ENCODE measurements around the gene ZNF780B. TPM values are rescaled to one million over a fixed set of nuclear protein-coding genes. Genes with fewer than 3 reads are reported as not detected.
A peak's percentile ranks its signal among the peaks of the same experiment; 100 is the strongest.

ZNF780B gene
- 10 to 100 TPM; 27.4 to 30.3 TPM for total RNA-seq

- ChIA-PET CTCF (interaction anchor here (1.0 to 1.8 kb wide), 3 partner anchors 10 to 86 kb away, joined by 3 to 9 read pairs (median 3); partner anchors contain the start of gene PSMC4), POLR2A (interaction anchor here (0.6 to 1.6 kb wide), 2 partner anchors 35 to 127 kb away, joined by 4 to 12 read pairs; partner anchors contain the start of gene ZNF780A)
- H3K9me3 Mint-ChIP-seq (ENCODE audit: insufficient read depth), result peaks cover 19% of the 10 kb centered on the region
- DNase-seq (peak; percentile 85), ATAC-seq (peak; percentile 95)
- H3K4me1 Mint-ChIP-seq (ENCODE audit: low read depth), result peaks cover 38% of the 10 kb centered on the region
- H3K27me3 Mint-ChIP-seq (ENCODE audit: low read depth), result peaks cover 5% of the 10 kb centered on the region
- H3K27ac Mint-ChIP-seq, result peak within 1 kb of the TSS; percentile 99
- H3K4me3 Mint-ChIP-seq, result peak within 1 kb of the TSS; percentile 98
- peaks cover 36% of the 10 kb centered on the region for H3K36me3 Mint-ChIP-seq (ENCODE audit: low read depth)
These were observed at the start of gene ZNF780B for GRCh38 chr19:40055832-40056504. ZNF780B (minus strand) TSS chr19:40056231; CDS start chr19:40050332, 5,899 bp downstream.

DNA sequence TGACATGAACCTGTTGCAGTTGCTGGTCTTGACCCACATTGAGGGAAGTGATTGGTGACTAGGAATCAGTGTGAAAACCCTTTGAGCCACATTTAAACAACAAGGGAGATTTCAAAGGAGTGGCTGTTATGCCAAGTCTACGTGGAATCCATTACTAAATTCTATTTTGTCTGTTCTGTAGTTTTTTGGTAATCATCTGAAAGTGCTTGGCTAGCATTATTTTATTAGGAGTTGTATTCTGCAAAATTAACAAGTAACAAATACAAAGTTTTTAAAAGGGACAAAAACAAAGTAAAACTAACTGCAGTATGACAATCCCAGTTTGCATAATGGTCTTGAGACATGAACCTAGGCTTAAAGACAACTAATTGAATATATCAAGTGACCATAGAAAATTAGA is 48.7 kb upstream of the ZNF780B start:
- Mint-ChIP-seq H3K4me1 (ENCODE audit: low read depth) (no peaks in the 10 kb centered on the region), H3K27me3 (ENCODE audit: low read depth) (no peaks in the 10 kb centered on the region), H3K9me3 (ENCODE audit: insufficient read depth) (no peaks in the 10 kb centered on the region), H3K36me3 (ENCODE audit: low read depth) (no peaks in the 10 kb centered on the region), H3K4me3 (no peak overlapping the region), H3K27ac (no peak overlapping the region)
- ChIA-PET CTCF (no interaction called here), POLR2A (no interaction called here)
- ATAC-seq (no peak), DNase-seq (no peak)

- ChIA-PET POLR2A (no interaction called here), CTCF (no interaction called here)
These were observed 47.6 kb upstream of the ZNF780B start for GRCh38 chr19:40103600-40103999.

GRCh38 chr19:40101813-40102212 is 45.8 kb upstream of the ZNF780B start:
- Mint-ChIP-seq H3K4me1 (ENCODE audit: low read depth) (no peaks in the 10 kb centered on the region), H3K9me3 (ENCODE audit: insufficient read depth) (no peaks in the 10 kb centered on the region), H3K4me3 (no peak overlapping the region), H3K27ac (no peak overlapping the region), H3K36me3 (ENCODE audit: low read depth) (no peaks in the 10 kb centered on the region), H3K27me3 (ENCODE audit: low read depth) (peaks cover 10% of the 10 kb centered on the region)
- DNase-seq (no peak), ATAC-seq (no peak)
- ChIA-PET POLR2A (no interaction called here), CTCF (no interaction called here)

More at GRCh38 chr19:40103600-40103999, 47.6 kb upstream of the ZNF780B start:
- Mint-ChIP-seq H3K27me3 (ENCODE audit: low read depth) (peaks cover 5% of the 10 kb centered on the region), H3K4me3 (no peak overlapping the region), H3K36me3 (ENCODE audit: low read depth) (no peaks in the 10 kb centered on the region), H3K4me1 (ENCODE audit: low read depth) (no peaks in the 10 kb centered on the region), H3K9me3 (ENCODE audit: insufficient read depth) (no peaks in the 10 kb centered on the region), H3K27ac (no peak overlapping the region)
- ATAC-seq, result no peak
- DNase-seq, result no peak

- peaks cover 19% of the 10 kb centered on the region for H3K27me3 Mint-ChIP-seq (ENCODE audit: low read depth)
- no peak for ATAC-seq
- H3K27ac Mint-ChIP-seq, result no peak overlapping the region
- no peak for DNase-seq
- CTCF ChIA-PET, result interaction anchor here (0.9 kb wide), 1 partner anchor 72 kb away, joined by 3 read pairs; no protein-coding TSS in a partner anchor
- H3K4me3 Mint-ChIP-seq, result no peak overlapping the region
- H3K36me3 Mint-ChIP-seq (ENCODE audit: low read depth), result peaks cover 21% of the 10 kb centered on the region
- peaks cover 28% of the 10 kb centered on the region for H3K4me1 Mint-ChIP-seq (ENCODE audit: low read depth)
- POLR2A ChIA-PET, result no interaction called here
- peaks cover 5% of the 10 kb centered on the region for H3K9me3 Mint-ChIP-seq (ENCODE audit: insufficient read depth)
These were observed 37.4 kb upstream of the ZNF780B start for GRCh38 chr19:40093416-40093815.

GRCh38 chr19:40091205-40092129 is 35.4 kb upstream of the ZNF780B start:
- ChIA-PET CTCF (interaction anchor here (1.2 to 1.9 kb wide), 5 partner anchors 48 to 247 kb away, joined by 3 to 7 read pairs (median 5); partner anchors contain the start of genes PSMC4 and ZNF546), POLR2A (interaction anchor here (0.6 to 2.4 kb wide), 7 partner anchors 26 to 140 kb away, joined by 3 to 12 read pairs (median 4); partner anchors contain the start of genes PSMC4, ZNF546 and ZNF780B)
- no peak for DNase-seq
- Mint-ChIP-seq H3K4me3 (peak overlapping the region; percentile 100), H3K4me1 (ENCODE audit: low read depth) (peaks cover 35% of the 10 kb centered on the region), H3K36me3 (ENCODE audit: low read depth) (peaks cover 30% of the 10 kb centered on the region), H3K27me3 (ENCODE audit: low read depth) (peaks cover 15% of the 10 kb centered on the region), H3K9me3 (ENCODE audit: insufficient read depth) (peaks cover 5% of the 10 kb centered on the region), H3K27ac (peak overlapping the region; percentile 100)
- no peak for ATAC-seq

DNA sequence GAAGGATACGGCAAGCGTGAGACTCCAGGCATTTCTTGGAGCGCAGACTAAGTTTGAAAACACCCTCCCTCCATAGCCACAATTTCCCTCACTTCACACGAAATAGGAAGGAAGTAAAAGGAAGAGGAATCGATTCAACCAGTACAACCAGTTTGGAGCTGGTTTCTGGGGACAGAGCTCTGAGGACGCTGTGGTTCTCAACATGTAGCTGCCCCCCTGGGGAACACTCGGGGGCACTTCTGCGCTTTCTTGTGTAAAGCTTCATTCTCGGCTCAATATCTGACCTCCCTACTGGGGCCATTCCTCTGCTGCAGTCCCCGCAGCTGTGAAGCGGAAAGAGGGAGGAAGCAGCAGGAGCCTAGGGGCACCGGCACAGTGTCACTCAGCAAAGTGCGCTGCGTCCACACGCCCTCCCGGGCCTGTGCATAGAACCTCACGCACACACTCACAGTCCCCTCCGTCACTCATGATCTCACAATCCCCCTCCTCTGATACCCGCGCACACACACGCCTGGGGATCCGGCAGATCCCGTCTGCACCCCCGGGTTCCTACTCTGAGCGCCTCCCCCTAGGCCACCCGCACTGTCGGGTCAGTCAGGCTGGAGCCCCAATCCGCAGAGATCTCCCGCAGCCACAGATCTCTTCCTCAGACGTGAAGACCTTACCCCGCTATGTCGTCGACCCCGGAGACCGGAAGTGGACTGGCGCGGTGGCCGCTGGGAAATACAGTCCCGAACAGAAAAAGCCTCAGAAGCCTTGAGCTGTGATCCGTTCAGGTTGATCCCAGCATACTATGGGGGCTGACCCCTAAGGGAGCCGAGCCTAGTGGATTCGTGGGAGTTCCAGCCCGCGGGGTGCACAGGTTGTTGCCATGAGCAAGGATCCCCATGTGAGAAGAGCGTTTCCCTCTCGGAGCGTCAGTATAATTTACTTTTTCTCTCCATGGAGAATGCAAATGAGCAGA is 34.5 kb upstream of the ZNF780B start, which contains the start of gene ZNF780A:
ZNF780A (minus strand) TSS at position 703 of the 964 bp plus-strand sequence. CDS start 6,190 bp downstream, outside the sequence.
- ATAC-seq (peak; percentile 93), DNase-seq (peak; percentile 84)
- Mint-ChIP-seq H3K9me3 (ENCODE audit: insufficient read depth) (peaks cover 5% of the 10 kb centered on the region), H3K27ac (peak within 1 kb of the TSS; percentile 100), H3K27me3 (ENCODE audit: low read depth) (peaks cover 11% of the 10 kb centered on the region), H3K36me3 (ENCODE audit: low read depth) (peaks cover 30% of the 10 kb centered on the region), H3K4me3 (peak within 1 kb of the TSS; percentile 100), H3K4me1 (ENCODE audit: low read depth) (peaks cover 35% of the 10 kb centered on the region)
- CTCF ChIA-PET, result interaction anchor here (1.0 to 1.9 kb wide), 9 partner anchors 10 to 298 kb away, joined by 3 to 7 read pairs (median 4); partner anchors contain the start of genes PSMC4, ZNF546 and ZNF780B
- POLR2A ChIA-PET, result interaction anchor here (0.6 to 2.4 kb wide), 9 partner anchors 12 to 139 kb away, joined by 3 to 12 read pairs (median 4); partner anchors contain the start of genes PSMC4, ZNF546 and ZNF780B

DNA sequence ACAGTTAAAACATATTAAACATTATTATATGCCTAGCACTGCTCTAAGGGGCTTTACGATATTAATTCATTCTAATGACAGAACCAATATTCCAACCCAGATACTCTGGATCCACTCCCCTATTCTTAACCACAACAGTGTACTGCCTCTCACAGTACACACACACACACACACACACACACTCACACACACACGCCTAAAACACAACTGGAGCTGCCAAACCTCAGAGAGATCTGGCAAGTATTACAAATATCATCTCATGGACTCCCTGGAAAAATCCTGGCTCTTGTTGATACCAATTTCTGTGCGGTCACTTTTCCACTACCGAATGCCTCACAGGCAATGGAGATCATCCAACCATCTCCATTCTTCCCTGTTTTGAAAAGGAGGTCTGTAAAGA is 33.4 kb upstream of the ZNF780B start:
- DNase-seq (no peak), ATAC-seq (no peak)
- CTCF ChIA-PET, result interaction anchor here (1.0 to 1.2 kb wide), 4 partner anchors 9 to 297 kb away, joined by 3 to 5 read pairs (median 4); partner anchors contain the start of genes PSMC4 and ZNF780B
- H3K36me3 Mint-ChIP-seq (ENCODE audit: low read depth), result peaks cover 36% of the 10 kb centered on the region
- H3K9me3 Mint-ChIP-seq (ENCODE audit: insufficient read depth), result peaks cover 5% of the 10 kb centered on the region
- peak overlapping the region; percentile 100 for H3K27ac Mint-ChIP-seq
- H3K27me3 Mint-ChIP-seq (ENCODE audit: low read depth), result peaks cover 4% of the 10 kb centered on the region
- H3K4me3 Mint-ChIP-seq, result peak overlapping the region; percentile 100
- H3K4me1 Mint-ChIP-seq (ENCODE audit: low read depth), result peaks cover 35% of the 10 kb centered on the region
- POLR2A ChIA-PET, result interaction anchor here (0.7 to 2.4 kb wide), 3 partner anchors 11 to 119 kb away, joined by 3 to 12 read pairs (median 5); partner anchors contain the start of genes PSMC4 and ZNF546

- DNase-seq (no peak), ATAC-seq (no peak)
- Mint-ChIP-seq H3K4me3 (peak overlapping the region; percentile 37), H3K27me3 (ENCODE audit: low read depth) (peaks cover 3% of the 10 kb centered on the region), H3K27ac (no peak overlapping the region), H3K4me1 (ENCODE audit: low read depth) (peaks cover 35% of the 10 kb centered on the region), H3K36me3 (ENCODE audit: low read depth) (peaks cover 42% of the 10 kb centered on the region), H3K9me3 (ENCODE audit: insufficient read depth) (peaks cover 5% of the 10 kb centered on the region)
- POLR2A ChIA-PET, result no interaction called here
- CTCF ChIA-PET, result interaction anchor here (1.0 kb wide), 1 partner anchor 86 kb away, joined by 3 read pairs; no protein-coding TSS in a partner anchor
These were observed 32.4 kb upstream of the ZNF780B start for GRCh38 chr19:40088299-40089047.

DNA sequence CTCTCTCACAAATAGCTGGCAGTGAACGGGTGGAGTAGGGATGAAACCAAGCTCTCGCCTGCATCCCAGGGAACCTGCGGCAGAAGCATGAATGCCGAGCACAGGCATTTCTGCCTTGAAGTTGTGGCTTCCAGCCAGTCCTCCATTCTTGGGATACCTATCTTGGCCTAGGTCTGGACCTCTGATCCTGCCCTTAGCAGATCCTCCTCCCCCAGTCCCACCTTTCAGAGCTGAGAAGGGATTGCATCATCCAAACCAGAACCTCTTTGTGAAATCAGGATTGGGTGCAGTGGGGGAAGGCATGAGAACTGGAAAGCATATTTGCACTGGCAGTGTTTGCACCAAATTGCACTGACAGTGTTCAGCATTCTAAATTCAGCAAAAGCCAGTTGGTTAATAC is 28.9 kb upstream of the ZNF780B start:
- H3K4me3 Mint-ChIP-seq, result no peak overlapping the region
- H3K27me3 Mint-ChIP-seq (ENCODE audit: low read depth), result no peaks in the 10 kb centered on the region
- no peak overlapping the region for H3K27ac Mint-ChIP-seq
- H3K36me3 Mint-ChIP-seq (ENCODE audit: low read depth), result peaks cover 65% of the 10 kb centered on the region
- peaks cover 21% of the 10 kb centered on the region for H3K4me1 Mint-ChIP-seq (ENCODE audit: low read depth)
- CTCF ChIA-PET, result no interaction called here
- POLR2A ChIA-PET, result no interaction called here
- peaks cover 11% of the 10 kb centered on the region for H3K9me3 Mint-ChIP-seq (ENCODE audit: insufficient read depth)
- DNase-seq (no peak), ATAC-seq (no peak)
